HG02623 (cell line): ENCODE results near the gene ACSS3.

Experiments used
- ATAC-seq: cut with Tn5 transposase; IDR thresholded peaks from one replicate; pipeline ENCODE4 v1.9.1; 2021; ENCODE audit warnings: moderate library complexity; ENCODE audit not compliant: unreplicated experiment

Gene ACSS3

DNA sequence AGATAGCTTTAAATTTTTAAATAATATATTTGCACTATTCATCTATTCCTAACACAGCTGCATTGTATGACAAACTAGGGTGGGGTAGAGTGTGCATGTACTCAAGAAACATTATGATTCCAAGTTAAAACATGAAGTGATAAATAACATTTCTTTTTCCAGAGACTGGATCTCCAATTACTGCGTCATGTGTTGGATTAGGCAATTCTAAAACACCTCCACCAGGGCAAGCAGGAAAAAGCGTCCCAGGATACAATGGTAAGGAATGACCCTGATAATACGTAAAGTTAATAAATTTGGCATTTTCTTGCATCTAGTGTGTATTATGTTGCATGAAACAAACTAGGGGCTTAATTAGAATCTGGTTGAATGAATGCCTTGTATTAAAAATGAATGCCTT is 138.9 kb downstream of the ACSS3 start:
- ATAC-seq, result no peak

DNA sequence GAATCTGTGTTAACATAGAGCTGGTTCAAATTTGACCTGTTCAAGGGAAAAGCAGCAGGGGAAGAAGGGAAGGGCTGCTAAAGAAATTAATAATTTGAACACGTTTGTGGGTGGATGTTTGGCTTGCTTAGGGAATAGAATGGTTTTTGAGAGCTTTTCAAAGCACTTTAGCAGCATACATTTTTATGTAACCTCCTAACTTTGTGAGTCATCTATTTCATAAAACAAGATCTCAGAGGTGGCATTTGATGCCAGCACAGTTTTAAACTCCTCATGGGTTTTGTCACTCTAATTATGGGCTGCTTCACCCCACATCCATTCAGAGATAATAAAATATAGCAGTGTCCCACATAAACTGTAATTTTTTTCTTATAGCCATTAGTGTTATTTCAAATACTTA is 143.8 kb downstream of the ACSS3 start:
- ATAC-seq, result no peak

DNA sequence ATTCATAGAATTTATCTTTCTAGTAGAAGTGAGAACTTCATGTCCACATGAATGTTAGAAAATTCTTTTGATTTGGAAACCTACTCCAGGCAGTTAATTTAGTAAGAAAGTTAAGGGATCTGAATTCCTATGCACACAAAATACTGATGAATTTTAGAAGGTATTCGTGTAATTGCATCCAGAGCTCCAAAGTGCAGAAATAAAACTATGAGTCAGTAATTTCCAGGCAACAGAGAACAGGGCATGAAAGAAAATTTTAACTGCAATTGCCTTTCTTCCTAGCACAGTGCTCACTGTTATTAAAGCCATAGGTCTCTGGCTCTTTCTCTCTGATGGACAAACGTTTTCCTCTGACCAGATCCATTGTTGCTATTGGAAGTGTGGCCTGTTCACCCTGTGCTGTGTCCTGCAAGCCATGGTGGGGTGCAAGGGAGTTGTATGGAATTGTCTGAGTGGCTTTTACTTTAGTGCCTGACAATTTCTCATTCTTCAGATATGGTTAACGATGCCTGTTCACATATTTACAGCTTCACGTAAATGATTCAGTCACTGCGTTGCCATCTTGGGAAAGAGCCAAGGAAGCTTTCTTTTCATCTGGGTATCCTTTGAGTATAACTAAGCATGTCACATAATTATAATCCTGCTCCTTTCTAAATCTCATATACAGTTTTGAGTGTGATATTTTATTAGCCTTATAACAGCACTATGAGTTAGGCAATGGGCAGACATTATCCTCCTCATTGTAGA is 145.1 kb downstream of the ACSS3 start:
- ATAC-seq, result no peak

DNA sequence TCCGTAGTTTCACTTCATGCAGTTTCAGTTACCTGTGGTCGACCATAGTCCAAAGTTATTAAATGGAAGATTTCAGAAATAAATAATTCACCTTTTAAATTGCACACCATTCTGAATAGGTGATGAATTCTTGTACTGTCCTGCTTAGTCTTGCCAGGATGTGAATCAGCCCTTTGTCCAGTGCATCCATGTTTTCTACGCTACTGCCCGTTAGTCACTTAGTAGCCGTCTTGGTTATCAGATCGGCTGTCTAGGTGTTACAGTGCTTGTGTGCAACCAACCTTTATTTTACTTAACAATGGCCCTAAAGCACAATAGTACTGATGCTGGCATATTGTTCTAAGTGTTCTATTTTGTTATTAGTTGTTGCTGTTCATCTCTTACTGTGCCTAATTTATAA is 146.7 kb downstream of the ACSS3 start:
- no peak for ATAC-seq

DNA sequence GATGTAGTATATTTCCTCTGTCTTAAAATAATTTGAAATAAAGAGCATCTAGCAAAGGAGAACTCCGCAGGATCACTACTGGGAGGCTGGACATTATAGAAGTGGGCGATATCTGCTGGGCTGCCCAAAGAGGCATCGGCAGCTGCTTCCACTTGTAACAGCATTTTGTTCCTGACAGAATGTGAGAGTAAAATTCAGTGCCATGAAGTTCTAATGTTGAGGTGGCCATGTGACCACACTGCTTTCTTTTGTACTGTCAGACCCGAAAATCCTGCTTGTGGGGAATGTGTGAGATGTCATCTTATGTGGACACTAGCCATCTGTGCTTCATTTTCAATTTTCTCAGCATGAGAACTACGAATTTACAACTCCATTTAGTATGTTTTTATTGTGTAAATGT is 151.9 kb downstream of the ACSS3 start:
- no peak for ATAC-seq

DNA sequence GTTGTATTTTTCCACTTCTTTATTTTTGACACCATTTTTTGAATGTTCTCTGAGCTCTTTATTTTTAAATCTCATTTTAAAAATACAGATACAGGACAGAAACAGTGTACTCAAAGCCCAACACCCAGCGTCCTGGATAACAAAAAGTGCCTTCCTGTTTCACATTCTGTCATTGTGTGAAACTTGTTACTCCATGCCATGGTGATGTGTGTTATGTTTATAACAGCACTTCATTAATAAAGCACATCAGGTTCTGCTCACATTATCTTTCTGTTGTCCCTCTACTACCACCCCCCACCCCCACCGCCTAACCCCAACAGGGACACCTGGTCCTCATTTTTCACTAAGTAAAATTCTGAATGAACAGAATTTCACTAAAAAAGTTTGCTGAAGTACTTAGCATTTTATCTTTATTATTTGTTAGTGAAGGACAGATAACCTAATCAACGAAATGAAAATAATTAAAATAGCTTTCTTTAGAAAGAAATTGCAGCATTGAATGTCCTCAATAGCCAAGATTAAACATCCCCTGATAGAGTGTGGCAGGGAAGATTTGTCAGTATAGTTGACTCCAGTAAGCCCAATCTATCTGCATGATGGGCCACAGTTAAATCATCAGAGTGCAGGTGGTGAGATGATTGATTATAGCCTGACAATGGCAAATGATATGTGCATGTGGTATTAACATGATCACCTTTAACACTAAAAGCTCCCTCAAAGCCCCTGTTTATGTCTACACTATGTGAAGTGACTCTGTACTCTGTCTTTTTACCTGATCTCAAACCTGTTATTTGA is 153.9 kb downstream of the ACSS3 start:
- no peak for ATAC-seq

DNA sequence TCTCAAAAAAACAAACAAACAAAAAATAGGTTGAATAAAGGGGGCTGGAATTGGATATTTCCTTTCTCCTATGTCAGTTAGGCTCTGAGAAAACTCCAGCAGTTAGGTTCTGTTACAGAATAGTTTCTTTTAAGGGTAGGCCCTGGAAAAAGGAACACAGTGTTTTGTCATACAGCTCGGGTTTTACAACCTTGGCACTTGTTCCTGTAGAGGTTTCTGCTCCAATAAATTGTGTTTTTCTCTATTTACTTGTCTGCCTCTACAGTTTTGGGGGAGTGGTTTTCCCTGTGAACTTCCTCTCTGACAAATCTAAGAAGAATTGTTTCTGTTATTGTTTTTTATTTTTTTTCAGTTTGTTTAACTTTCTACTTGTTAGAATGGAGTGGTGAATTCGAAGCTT is 167.6 kb downstream of the ACSS3 start:
- ATAC-seq, result no peak

DNA sequence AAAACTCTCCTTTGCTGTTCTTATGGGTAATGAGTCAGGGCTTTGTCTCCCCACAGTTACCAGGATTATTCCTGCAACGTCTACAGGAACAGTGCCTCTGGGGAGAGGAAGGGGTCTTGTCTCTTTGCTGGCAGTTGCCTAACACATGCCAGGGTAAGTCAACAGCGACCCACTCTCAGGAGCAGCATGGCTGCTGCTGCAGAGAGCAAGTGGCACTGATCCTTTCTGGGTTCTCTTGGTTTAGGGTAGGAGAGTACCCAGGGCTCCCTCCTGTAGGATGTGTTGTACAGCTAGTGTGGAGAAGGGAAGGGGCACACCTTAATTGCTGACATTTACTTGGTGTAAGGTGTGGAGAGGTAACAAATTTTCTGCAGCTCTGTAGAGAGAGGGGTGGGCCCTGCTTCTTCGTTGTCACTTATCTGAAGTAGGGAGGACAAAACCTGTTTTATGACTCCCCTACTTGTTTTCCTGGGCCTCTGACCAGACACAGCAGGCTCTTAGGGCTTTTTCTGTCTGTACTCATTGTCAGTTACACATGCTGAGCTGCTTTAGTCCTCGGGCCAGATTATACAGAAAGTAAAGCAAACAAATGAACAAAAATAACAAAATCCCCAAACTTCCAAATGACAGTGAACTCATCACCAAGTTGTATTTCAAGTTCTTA is 168.2 kb downstream of the ACSS3 start:
- no peak for ATAC-seq

DNA sequence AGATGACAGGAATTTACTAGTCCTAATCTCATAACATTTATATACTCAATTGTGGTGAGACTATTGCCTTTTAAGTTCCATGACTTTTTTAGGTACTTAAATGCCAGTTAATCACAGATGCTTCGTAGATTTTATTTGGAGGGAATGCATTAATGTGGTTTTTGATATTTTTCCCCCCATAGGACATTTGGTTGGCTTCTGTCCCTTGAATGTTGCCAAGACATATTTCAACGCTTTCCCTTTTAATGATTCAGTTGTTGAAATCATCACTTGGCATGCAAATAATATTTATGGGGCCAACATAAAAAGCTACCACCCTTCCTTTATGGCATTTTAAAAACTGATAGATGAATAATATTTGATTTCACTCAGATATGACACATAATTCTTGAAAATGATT is 172.1 kb downstream of the ACSS3 start:
- ATAC-seq, result no peak

DNA sequence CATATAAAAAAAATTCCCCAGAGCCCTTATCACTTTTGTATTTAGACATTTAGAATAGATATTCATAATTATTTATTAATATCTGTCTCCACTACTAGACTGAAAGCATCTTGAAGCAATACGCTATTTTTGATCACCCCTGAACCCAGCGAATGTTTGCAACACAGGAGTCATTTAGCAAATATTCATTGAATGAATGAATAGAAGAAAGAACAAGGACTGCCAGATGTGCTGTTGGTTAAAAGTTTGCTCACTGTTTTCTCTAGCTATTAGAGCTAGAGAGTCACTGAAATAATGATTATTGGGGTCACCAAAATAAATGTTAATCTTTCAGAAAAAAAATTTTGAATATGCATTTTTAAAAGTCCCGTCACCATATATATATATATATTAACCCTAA is 174.3 kb downstream of the ACSS3 start:
- ATAC-seq, result no peak

DNA sequence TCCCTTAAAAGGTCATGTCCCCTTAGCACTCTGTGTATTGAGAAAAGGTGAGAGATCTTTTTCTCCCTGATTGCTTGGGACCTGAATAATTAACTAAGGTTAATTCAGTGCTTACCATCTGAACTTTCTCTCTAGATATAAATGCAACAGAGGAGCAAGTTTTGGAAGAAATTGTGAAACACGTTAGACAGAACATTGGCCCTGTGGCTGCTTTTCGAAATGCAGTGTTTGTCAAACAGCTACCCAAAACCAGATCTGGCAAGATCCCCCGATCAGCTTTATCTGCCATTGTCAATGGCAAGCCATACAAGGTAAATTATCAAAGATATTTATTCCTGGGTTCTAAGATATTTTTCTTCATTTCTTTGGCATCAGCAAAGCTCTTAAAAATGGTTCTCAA is 175.5 kb downstream of the ACSS3 start:
- no peak for ATAC-seq

DNA sequence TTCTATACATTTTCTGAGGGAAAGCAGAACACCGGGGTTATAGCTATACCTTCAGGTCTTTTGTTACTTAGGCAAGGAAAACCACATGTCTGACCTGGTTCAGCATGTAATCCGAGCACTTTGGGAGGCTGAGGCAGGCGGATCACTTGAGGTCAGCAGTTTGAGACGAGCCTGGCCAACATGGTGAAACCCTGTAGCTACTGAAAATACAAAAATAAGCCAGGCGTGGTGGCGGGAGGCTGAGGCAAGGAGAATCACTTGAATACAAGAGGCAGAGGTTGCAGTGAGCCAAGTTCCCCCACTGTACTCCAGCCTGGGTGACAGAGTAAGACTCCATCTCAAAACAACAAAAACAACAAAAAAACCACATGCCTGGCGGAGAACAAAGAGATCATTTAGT is 177.6 kb downstream of the ACSS3 start:
- ATAC-seq, result no peak

DNA sequence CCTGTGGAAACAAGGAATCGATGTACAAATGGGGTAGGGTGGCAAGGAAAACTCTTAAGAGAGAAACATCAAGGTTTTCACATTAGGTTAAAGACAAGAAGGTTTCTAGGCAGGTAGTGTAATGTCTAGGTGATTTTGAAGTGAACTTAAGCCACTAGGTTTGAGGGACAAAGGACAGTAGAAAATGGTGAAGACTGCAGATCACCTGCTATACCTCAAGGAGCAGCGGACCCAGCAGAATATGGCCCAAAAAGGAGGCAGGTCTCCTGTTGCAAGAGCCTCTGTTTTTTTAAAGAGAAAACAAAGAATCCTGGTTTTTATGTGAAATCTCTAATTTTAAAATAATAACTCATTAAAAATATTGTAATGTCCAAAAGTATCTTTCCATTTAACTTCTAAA is 178.1 kb downstream of the ACSS3 start:
- ATAC-seq, result no peak

DNA sequence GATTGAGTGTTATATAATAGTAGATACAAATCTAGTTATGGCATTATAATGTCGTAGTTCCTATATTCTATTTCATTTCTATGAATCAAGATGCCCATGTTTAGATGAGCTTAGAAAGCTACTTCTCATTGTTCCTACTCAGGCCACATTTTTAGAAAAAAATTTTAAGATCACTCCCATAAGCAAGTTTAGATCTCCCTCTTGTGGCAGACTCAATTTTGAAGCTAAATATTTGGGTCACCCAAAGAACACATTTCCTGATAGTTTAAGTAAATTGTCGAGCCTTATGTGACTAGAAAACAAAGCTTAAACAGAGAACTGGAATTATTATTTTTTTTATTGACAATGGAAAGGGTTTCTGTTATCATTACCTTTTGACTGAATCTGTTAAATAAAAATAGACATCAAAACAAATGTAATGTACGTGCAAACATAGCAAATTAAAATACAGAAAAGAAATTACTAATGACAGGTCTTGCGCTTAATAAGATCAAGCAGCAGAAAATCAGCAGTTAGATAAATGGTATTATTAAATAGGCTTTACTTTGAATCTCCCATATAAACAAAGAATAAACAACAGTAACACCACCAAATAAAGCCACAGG is 180.2 kb downstream of the ACSS3 start:
- ATAC-seq, result no peak

DNA sequence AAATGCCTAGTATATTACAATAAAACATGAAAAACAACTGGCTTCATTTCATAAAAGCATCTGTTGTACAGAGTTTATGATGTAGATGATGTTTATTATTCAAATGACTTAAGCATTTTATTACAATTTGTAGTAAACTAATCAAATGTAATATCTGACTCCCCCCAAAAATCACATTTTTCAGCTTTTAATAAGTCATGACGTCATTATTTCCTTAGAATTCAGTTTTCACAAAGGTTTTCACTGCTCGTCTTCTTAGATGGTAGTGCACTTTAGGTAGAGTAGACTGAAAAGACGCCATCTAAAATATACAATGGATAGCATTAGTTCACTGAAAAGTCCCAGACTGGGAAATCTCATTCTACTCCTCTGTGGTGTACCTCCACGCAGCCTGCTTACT is 181.5 kb downstream of the ACSS3 start:
- no peak for ATAC-seq

DNA sequence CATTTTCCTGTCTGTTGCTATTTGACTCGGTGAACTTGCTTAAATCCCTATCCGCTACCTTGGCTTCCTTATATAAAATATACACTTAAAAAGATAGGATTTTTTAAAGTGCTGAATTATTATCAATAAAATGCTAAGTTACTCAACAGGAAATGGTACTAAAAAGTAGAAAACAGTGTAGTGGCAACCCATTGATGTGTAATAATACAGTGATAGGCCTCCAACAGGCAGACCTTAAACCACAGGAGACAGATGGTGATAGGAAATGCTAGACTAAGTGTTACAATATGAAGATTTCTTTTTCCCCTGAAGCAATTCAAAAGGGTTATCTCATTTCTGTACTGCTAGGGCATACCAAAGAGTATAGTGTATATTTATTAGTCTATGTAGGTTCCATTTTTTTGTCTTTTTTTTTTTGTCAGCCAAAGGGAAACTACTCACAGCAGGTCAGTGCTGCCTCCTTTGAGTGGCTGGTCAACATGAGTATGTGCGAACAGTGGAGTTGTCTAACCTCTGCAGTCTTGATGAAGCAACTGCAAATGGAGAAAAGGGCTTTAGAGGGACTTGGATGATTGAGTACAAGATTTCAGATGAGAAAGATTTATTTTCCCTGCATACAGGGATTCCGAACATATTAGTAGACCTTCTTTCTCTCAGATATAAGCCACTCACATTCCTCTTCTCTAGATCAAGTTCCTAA is 183.8 kb downstream of the ACSS3 start:
- no peak for ATAC-seq

DNA sequence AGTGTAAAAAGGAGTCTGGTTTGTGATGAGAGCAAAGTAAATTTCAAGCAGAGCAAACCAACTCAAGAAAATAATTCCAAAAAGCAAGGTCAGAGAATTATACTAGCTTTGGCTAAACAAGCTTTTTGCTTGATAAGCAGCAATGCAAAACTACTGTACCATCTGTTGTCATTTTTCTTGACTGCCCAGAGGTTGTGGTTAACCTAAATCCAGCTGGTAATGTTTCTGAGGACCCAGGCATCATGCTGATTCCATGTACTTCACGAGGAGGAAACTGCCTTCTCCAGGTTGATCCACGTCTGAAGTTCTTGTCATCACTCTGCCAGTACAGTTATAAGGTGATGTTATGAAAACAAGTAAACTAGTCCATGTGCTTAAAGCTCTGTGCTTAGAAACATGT is 185.2 kb downstream of the ACSS3 start:
- no peak for ATAC-seq

DNA sequence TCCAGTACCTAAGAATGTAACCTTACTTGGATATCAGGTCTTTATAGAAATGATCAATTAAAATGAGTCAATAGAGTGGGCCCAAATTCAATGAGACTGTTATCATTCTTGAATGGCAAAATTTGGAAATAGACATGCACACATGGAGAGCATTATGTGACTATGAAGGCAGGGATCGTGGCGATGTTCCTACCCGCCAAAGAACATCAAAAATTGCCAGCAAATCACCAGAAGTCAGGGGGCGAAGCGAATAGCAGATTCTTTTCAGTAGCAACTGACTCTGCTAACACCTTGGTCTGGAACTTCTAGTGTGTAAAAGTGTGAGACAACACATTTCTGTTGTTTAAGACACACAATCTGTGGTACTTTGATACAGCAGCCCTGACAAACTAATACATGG is 192.5 kb downstream of the ACSS3 start:
- no peak for ATAC-seq

DNA sequence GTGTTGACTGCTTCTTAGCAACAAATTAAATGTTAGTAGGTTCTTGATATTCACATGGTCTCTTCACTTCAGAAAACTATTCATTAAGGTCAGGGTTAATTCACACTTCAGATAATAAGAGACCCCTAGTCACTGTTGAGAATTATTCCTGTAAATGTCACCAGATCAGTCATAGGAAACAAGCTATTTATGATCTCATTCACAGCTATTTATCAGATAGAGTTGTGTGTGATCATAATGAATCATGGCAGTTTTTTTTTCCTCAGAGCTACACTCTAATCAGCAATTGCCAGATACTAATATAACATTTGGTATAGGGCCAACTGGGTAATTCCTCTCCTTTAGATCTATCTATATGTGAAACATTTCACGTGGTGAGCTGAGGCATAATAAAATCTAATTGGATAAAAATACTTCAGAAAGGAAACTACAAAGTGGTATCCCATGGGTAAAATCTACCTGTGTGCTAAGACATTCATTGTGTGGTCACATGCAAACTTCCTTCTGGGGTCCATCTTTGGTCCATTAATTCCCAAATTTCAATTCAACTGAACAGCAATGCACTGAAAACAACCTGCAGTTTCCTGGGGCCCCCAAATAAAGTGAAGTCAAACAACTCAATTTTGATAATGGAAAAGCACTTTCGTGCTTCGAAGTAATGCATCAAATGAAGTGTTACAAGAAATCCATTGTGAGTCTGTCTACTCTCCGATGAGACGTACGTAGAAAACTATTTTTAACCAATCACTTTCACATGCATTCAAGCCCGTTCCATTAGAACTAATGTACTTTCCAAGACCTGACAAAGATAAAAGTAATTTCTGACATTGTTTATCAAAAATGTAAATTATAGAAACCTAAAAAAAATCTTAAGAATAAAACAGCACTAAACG is 197.0 kb downstream of the ACSS3 start:
- ATAC-seq, result no peak

DNA sequence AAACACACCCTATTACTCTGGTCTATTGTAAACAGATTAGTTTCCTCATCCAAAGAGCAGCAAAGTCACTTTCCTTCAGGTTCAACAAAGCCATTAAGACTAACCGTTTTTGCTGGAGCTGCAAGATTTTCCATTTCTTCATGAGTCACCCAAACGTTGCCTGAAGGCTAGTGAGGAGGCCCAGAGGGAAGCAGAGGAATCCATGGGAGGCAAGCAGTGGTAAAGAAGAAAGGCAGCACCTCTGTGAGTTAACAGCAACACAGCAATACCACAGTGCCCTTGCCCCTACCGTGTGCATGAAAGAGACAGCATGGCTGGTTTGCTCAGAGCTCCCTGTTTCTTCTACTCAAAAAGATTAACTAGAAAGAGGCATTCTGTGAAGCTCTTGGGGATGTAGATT is 206.3 kb downstream of the ACSS3 start:
- no peak for ATAC-seq
